HG02943 (cell line): ENCODE results near the gene ADAMTS17.

ENCODE experiments used
- ATAC-seq: cut with Tn5 transposase; IDR thresholded peaks from one replicate; pipeline ENCODE4 v1.9.1; 2021; ENCODE audit warnings: mild to moderate bottlenecking, low read depth, moderate library complexity; ENCODE audit not compliant: unreplicated experiment

The ADAMTS17 gene

GRCh38 chr15:100202309-100202960 is 139.3 kb downstream of the ADAMTS17 start:
- ATAC-seq: no peak

- no peak for ATAC-seq
These were observed 140.1 kb downstream of the ADAMTS17 start for GRCh38 chr15:100201376-100202280.

- no peak for ATAC-seq
These were observed 141.4 kb downstream of the ADAMTS17 start for GRCh38 chr15:100200287-100200880.

GRCh38 chr15:100199711-100200286 is 142.0 kb downstream of the ADAMTS17 start:
- no peak for ATAC-seq

GRCh38 chr15:100198442-100198841 is 143.3 kb downstream of the ADAMTS17 start:
- ATAC-seq: no peak

GRCh38 chr15:100196326-100197058 is 145.3 kb downstream of the ADAMTS17 start:
- ATAC-seq: no peak

- ATAC-seq: no peak
These were observed 146.8 kb downstream of the ADAMTS17 start for GRCh38 chr15:100194996-100195395.

- ATAC-seq: no peak
These were observed 148.4 kb downstream of the ADAMTS17 start for GRCh38 chr15:100193277-100193860.

- ATAC-seq: no peak
These were observed 149.4 kb downstream of the ADAMTS17 start for GRCh38 chr15:100192097-100193080.

GRCh38 chr15:100191161-100191560 is 150.6 kb downstream of the ADAMTS17 start:
- no peak for ATAC-seq

GRCh38 chr15:100190675-100191074 is 151.1 kb downstream of the ADAMTS17 start:
- no peak for ATAC-seq

GRCh38 chr15:100189849-100190248 is 151.9 kb downstream of the ADAMTS17 start:
- ATAC-seq: no peak

GRCh38 chr15:100189319-100189718 is 152.5 kb downstream of the ADAMTS17 start:
- no peak for ATAC-seq

GRCh38 chr15:100187677-100188076 is 154.1 kb downstream of the ADAMTS17 start:
- no peak for ATAC-seq

GRCh38 chr15:100186960-100187359 is 154.8 kb downstream of the ADAMTS17 start:
- ATAC-seq: no peak

- no peak for ATAC-seq
These were observed 155.4 kb downstream of the ADAMTS17 start for GRCh38 chr15:100186366-100186765.

GRCh38 chr15:100183921-100184495 is 157.8 kb downstream of the ADAMTS17 start:
- no peak for ATAC-seq

- no peak for ATAC-seq
These were observed 160.9 kb downstream of the ADAMTS17 start for GRCh38 chr15:100180921-100181320.
